PC-3 (cell line): ENCODE data around the gene DMD. TPM values are rescaled to one million over a fixed set of nuclear protein-coding genes. Genes with fewer than 3 reads are reported as not detected.

ENCODE experiments used
- ATAC-seq: fragments of 200-7000 bp; cut with Tn5 transposase; 2 replicates; pipeline ENCODE4 v1.9.1; 2020; ENCODE audit warnings: mild to moderate bottlenecking, moderate library complexity
- BruUV-seq: library from RNA; stranded (reverse); fragments of 400-500 nt; replicated peaks from 2 replicates; lab custom pipeline; 2021; lab: Mats Ljungman, UMichigan
- CTCF ChIA-PET: fragments of 300-600 bp; sonication (Branson Sonifier 250); formaldehyde crosslinking; loops from one replicate; lab custom pipeline; 2022; ENCODE audit warnings: antibody characterized with exemption; lab: Charles Lee
- POLR2A ChIA-PET: fragments of 300-600 bp; sonication (Branson Sonifier 250); formaldehyde crosslinking; loops from one replicate; lab custom pipeline; 2022; ENCODE audit warnings: antibody characterized with exemption; ENCODE audit not compliant: unreplicated experiment; lab: Charles Lee
- DNase-seq: peaks from one replicate; pipeline ENCODE4 v3.0.0-alpha.2; 2015
- H2AFZ ChIP-seq: fragments of 300-600 bp; sonication (generic); 2 replicates; pipeline ENCODE4 v1.6.0; 2016; ENCODE audit warnings: antibody characterized with exemption, low read length
- H3F3A ChIP-seq: fragments of 300-600 bp; sonication (generic); one replicate; pipeline ENCODE4 v1.6.0; 2017; ENCODE audit warnings: antibody characterized with exemption, low read length, control low read depth, mild to moderate bottlenecking; ENCODE audit not compliant: unreplicated experiment
- H3K27ac ChIP-seq: fragments of 300-600 bp; sonication (generic); 2 replicates; pipeline ENCODE4 v1.5.1; 2016; ENCODE audit warnings: mild to moderate bottlenecking, low read length
- H3K27me3 ChIP-seq: fragments of 300-600 bp; sonication (generic); 2 replicates; pipeline ENCODE4 v1.6.1; 2016; ENCODE audit warnings: low read length, mixed read lengths
- H3K36me3 ChIP-seq: fragments of 300-600 bp; sonication (generic); 2 replicates; pipeline ENCODE4 v1.6.1; 2016; ENCODE audit warnings: low read depth, mixed run types, low read length, mixed read lengths
- H3K4me1 ChIP-seq: fragments of 300-600 bp; sonication (generic); 2 replicates; pipeline ENCODE4 v1.5.1; 2016; ENCODE audit warnings: low read length; ENCODE audit not compliant: insufficient read depth
- H3K4me2 ChIP-seq: fragments of 300-600 bp; sonication (generic); 2 replicates; pipeline ENCODE4 v1.6.0; 2016; ENCODE audit warnings: low read length
- H3K4me3 ChIP-seq: fragments of 300-600 bp; sonication (generic); 2 replicates; pipeline ENCODE4 v1.5.1; 2016; ENCODE audit warnings: mild to moderate bottlenecking, low read length, mixed read lengths
- H3K79me2 ChIP-seq: fragments of 300-600 bp; sonication (generic); 2 replicates; pipeline ENCODE4 v1.6.1; 2017; ENCODE audit warnings: low read length, mixed read lengths
- H3K9ac ChIP-seq: fragments of 300-600 bp; sonication (generic); 2 replicates; pipeline ENCODE4 v1.6.0; 2016; ENCODE audit warnings: mild to moderate bottlenecking, low read length
- H3K9me2 ChIP-seq: fragments of 300-600 bp; sonication (generic); replicated peaks from 2 replicates; pipeline ENCODE4 v1.6.1; 2016; ENCODE audit warnings: mixed run types, low read length, mixed read lengths
- H3K9me3 ChIP-seq: fragments of 300-600 bp; sonication (generic); 2 replicates; pipeline ENCODE4 v1.6.1; 2016; ENCODE audit warnings: low read length, mixed read lengths
- H4K20me1 ChIP-seq: fragments of 300-600 bp; sonication (generic); 2 replicates; pipeline ENCODE4 v1.6.1; 2016; ENCODE audit warnings: low read length, mixed read lengths
- CTCF ChIP-seq: fragments of 300-600 bp; sonication (generic); conservative IDR thresholded peaks from 2 replicates; pipeline ENCODE4 v1.5.1; 2017; ENCODE audit warnings: antibody characterized with exemption, low read depth, mild to moderate bottlenecking, low read length
- EZH2 ChIP-seq: fragments of 300-600 bp; sonication (generic); IDR thresholded peaks from one replicate; pipeline ENCODE4 v1.6.1; 2017; ENCODE audit warnings: antibody characterized with exemption, mild to moderate bottlenecking, low read length; ENCODE audit not compliant: unreplicated experiment
- EZH2phosphoT487 ChIP-seq: fragments of 300-600 bp; sonication (generic); IDR thresholded peaks from 2 replicates; pipeline ENCODE4 v1.6.1; 2018; ENCODE audit warnings: mild to moderate bottlenecking, antibody characterized with exemption, low read length, borderline replicate concordance
- intact Hi-C: fragments of 100-400 bp; cut with micrococcal nuclease; formaldehyde crosslinking; loops from 2 replicates; pipeline ENCODE4 v1.9.0; 2023
- total RNA-seq: library from RNA; depleted of rRNA; stranded (reverse); fragments of >200 nt; gene quantifications from 2 replicates; pipeline ENCODE4 v1.2.3, GENCODE V29; 2014

Gene DMD
- total RNA-seq, 1 experiment from 2014 or later, result not detected

- POLR2A ChIA-PET, result no interaction called here
- H3K27ac ChIP-seq, result no peak overlapping the region
- no peaks in the 10 kb centered on the region for H3K79me2 ChIP-seq
- intact Hi-C loops, result no loop called here
- no peaks in the 10 kb centered on the region for H3K9me3 ChIP-seq
- no TSS peak for BruUV-seq
- H3K36me3 ChIP-seq, result no peaks in the 10 kb centered on the region
- no peak overlapping the region for H3K9ac ChIP-seq
- H3K4me2 ChIP-seq, result no peak overlapping the region
- H2AFZ ChIP-seq, result no peak overlapping the region
- CTCF ChIA-PET, result no interaction called here
- no peaks in the 10 kb centered on the region for H4K20me1 ChIP-seq
- no peaks in the 10 kb centered on the region for H3K4me1 ChIP-seq
- no peaks in the 10 kb centered on the region for H3K9me2 ChIP-seq
- no peaks in the 10 kb centered on the region for H3K27me3 ChIP-seq
- no peak overlapping the region for H3K4me3 ChIP-seq
- TF ChIP-seq EZH2, result no peak
- no peak for TF ChIP-seq CTCF
- TF ChIP-seq EZH2phosphoT487, result no peak
- no peaks in the 10 kb centered on the region for H3F3A ChIP-seq
- DNase-seq, result no peak
- ATAC-seq, result no peak
Observed at GRCh38 chrX:31179203-31179602, 2032.1 kb downstream of the DMD start.

GRCh38 chrX:31178769-31179125, 2032.6 kb downstream of the DMD start:
- TF ChIP-seq CTCF (no peak), EZH2 (no peak), EZH2phosphoT487 (no peak)
- no peak for DNase-seq

GRCh38 chrX:31178064-31178768, 2033.1 kb downstream of the DMD start:
- intact Hi-C loops, result no loop called here
- Histone ChIP-seq H3K9me3 (no peaks in the 10 kb centered on the region), H3F3A (no peaks in the 10 kb centered on the region), H3K27me3 (no peaks in the 10 kb centered on the region), H3K27ac (no peak overlapping the region), H2AFZ (no peak overlapping the region), H4K20me1 (no peaks in the 10 kb centered on the region), H3K4me2 (no peak overlapping the region), H3K36me3 (no peaks in the 10 kb centered on the region), H3K9me2 (no peaks in the 10 kb centered on the region), H3K4me1 (no peaks in the 10 kb centered on the region), H3K4me3 (no peak overlapping the region), H3K9ac (no peak overlapping the region), H3K79me2 (no peaks in the 10 kb centered on the region)
- BruUV-seq, result no TSS peak
- ChIA-PET CTCF (no interaction called here), POLR2A (no interaction called here)
- no peak for DNase-seq
- no peak for ATAC-seq
- TF ChIP-seq CTCF, result no peak

More at GRCh38 chrX:31178769-31179125, 2032.6 kb downstream of the DMD start:
- CTCF ChIA-PET, result no interaction called here
- no peak overlapping the region for H3K4me3 ChIP-seq
- ATAC-seq, result no peak
- H2AFZ ChIP-seq, result no peak overlapping the region
- BruUV-seq, result no TSS peak
- intact Hi-C loops, result no loop called here
- no peaks in the 10 kb centered on the region for H3K27me3 ChIP-seq
- H3K9me3 ChIP-seq, result no peaks in the 10 kb centered on the region
- no peak overlapping the region for H3K4me2 ChIP-seq
- no peaks in the 10 kb centered on the region for H3K9me2 ChIP-seq
- POLR2A ChIA-PET, result no interaction called here
- no peaks in the 10 kb centered on the region for H3F3A ChIP-seq
- no peak overlapping the region for H3K27ac ChIP-seq
- H4K20me1 ChIP-seq, result no peaks in the 10 kb centered on the region
- H3K79me2 ChIP-seq, result no peaks in the 10 kb centered on the region
- H3K9ac ChIP-seq, result no peak overlapping the region
- H3K36me3 ChIP-seq, result no peaks in the 10 kb centered on the region
- H3K4me1 ChIP-seq, result no peaks in the 10 kb centered on the region
